Calu3 (cell line): ENCODE data around the gene INSIG2. TPM values are rescaled to one million over a fixed set of nuclear protein-coding genes. Genes with fewer than 3 reads are reported as not detected.

Experiments used
- BruUV-seq: library from RNA; stranded (reverse); fragments of 400-500 nt; replicated peaks from 2 replicates; lab custom pipeline; 2021; lab: Mats Ljungman, UMichigan
- CTCF ChIA-PET: fragments of 300-600 bp; sonication (Branson Sonifier 250); formaldehyde crosslinking; loops from one replicate; lab custom pipeline; 2022; ENCODE audit warnings: antibody characterized with exemption; lab: Charles Lee
- DNase-seq: peaks from one replicate; pipeline ENCODE4 v3.0.0; 2022
- H3K27ac Mint-ChIP-seq: one replicate; pipeline ENCODE4 v1.8.0; 2022; ENCODE audit warnings: mixed read lengths; ENCODE audit not compliant: unreplicated experiment
- H3K27me3 Mint-ChIP-seq: one replicate; pipeline ENCODE4 v1.8.0; 2022; ENCODE audit warnings: mixed read lengths; ENCODE audit not compliant: unreplicated experiment
- H3K36me3 Mint-ChIP-seq: one replicate; pipeline ENCODE4 v1.8.0; 2022; ENCODE audit warnings: mild to moderate bottlenecking, moderate library complexity, mixed read lengths; ENCODE audit not compliant: insufficient read depth, unreplicated experiment
- H3K4me1 Mint-ChIP-seq: one replicate; pipeline ENCODE4 v1.8.0; 2022; ENCODE audit warnings: mild to moderate bottlenecking, low read depth, mixed read lengths; ENCODE audit not compliant: unreplicated experiment
- H3K4me3 Mint-ChIP-seq: one replicate; pipeline ENCODE4 v1.8.0; 2022; ENCODE audit warnings: mild to moderate bottlenecking, low read depth, moderate library complexity, mixed read lengths; ENCODE audit not compliant: unreplicated experiment
- H3K9me3 Mint-ChIP-seq: one replicate; pipeline ENCODE4 v1.8.0; 2022; ENCODE audit warnings: low read depth, mixed read lengths; ENCODE audit not compliant: unreplicated experiment
- intact Hi-C: fragments of 100-400 bp; cut with micrococcal nuclease; formaldehyde crosslinking; loops from one replicate; pipeline ENCODE4 v1.10.0; 2022; ENCODE audit not compliant: unreplicated experiment
- total RNA-seq: library from RNA; stranded (reverse); gene quantifications from 2 replicates; pipeline ENCODE4 v1.2.3, GENCODE V29; 2022
- TF ChIP-seq, protein P1 (sequence below): fragments of 200-600 bp; IDR thresholded peaks from one replicate; pipeline ENCODE4 v1.8.0; 2022; ENCODE audit warnings: antibody characterized with exemption; ENCODE audit not compliant: unreplicated experiment

INSIG2 gene
- total RNA-seq, 1 experiment from 2014 or later, result 67.1 TPM

DNA sequence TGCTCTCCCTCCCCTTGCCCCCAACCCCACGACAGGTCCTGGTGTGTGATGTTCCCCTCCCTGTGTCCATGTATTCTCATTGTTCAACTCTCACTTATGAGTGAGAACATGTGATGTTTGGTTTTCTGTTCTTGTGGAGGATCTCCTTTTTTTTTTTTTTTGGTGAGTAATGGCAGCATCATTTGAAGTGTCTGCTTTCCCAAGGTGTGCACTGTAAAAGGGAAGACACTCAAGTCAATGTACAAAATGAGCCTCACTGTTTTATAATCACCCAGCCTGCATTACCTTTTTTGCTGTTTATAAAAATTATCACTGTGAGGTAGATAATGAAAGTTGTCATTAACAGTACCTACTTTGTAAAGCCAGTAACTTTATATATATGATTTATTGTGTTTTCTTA lies 56.9 kb downstream of the INSIG2 start:
- Mint-ChIP-seq H3K27ac (no peak overlapping the region), H3K27me3 (no peaks in the 10 kb centered on the region), H3K4me1 (peaks cover 8% of the 10 kb centered on the region), H3K36me3 (peaks cover 15% of the 10 kb centered on the region), H3K9me3 (peaks cover 4% of the 10 kb centered on the region), H3K4me3 (no peak overlapping the region)
- DNase-seq, result no peak
- CTCF ChIA-PET, result no interaction called here
- no TSS peak for BruUV-seq
- intact Hi-C loops, result no loop called here
- TF ChIP-seq, protein P1, sequence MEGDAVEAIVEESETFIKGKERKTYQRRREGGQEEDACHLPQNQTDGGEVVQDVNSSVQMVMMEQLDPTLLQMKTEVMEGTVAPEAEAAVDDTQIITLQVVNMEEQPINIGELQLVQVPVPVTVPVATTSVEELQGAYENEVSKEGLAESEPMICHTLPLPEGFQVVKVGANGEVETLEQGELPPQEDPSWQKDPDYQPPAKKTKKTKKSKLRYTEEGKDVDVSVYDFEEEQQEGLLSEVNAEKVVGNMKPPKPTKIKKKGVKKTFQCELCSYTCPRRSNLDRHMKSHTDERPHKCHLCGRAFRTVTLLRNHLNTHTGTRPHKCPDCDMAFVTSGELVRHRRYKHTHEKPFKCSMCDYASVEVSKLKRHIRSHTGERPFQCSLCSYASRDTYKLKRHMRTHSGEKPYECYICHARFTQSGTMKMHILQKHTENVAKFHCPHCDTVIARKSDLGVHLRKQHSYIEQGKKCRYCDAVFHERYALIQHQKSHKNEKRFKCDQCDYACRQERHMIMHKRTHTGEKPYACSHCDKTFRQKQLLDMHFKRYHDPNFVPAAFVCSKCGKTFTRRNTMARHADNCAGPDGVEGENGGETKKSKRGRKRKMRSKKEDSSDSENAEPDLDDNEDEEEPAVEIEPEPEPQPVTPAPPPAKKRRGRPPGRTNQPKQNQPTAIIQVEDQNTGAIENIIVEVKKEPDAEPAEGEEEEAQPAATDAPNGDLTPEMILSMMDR, result no peak

GRCh38 chr2:118145806-118146205 lies 57.5 kb downstream of the INSIG2 start:
- BruUV-seq, result no TSS peak
- H3K4me1 Mint-ChIP-seq, result peaks cover 8% of the 10 kb centered on the region
- no peak overlapping the region for H3K27ac Mint-ChIP-seq
- peaks cover 4% of the 10 kb centered on the region for H3K9me3 Mint-ChIP-seq
- intact Hi-C loops, result no loop called here
- peaks cover 15% of the 10 kb centered on the region for H3K36me3 Mint-ChIP-seq
- no peak overlapping the region for H3K4me3 Mint-ChIP-seq
- no peaks in the 10 kb centered on the region for H3K27me3 Mint-ChIP-seq
- TF ChIP-seq, protein P1, result no peak
- no peak for DNase-seq
- CTCF ChIA-PET, result no interaction called here

DNA sequence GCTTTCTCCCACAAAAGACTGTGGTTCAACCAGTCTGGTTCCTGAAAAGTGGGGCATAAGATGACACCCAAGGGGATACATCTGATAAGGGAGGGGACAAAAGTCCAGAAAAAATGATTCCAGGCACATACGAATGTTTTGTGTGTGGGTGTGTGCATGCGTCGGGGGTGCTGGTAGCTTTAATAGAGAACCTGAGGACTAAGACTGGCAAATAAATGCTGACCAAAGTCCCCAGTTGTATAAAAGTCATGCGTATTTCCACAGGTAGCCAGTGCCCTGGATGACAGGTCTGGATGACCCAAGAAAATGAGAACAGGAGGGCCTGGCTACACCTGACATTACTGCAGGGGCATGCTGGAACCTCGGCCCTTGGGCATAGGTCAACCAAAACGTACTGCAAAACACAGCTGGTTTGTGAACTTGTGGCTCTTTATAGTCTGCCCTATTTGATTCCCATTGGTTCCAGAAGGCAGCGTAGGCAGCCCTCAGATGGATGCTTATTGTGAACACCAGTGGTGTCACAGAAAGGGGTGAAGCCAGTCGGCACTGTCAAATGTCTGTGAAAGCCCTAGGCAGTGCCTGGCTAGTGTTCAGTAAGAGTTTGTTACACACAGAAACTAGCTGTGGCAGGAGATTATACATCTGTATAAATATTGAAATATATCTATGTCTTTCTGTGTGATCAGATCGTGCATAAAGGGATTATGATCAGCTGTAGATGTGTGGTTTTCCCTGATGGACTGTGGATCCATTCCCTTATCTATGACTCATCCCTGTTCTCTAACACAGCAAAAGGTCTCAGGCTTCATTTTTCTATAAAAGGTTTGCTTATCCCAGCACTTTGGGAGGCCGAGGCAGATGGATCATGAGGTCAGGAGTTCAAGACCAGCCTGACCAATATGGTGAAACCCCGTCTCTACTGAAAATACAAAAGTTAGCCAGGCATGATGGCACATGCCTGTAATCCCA lies 58.3 kb downstream of the INSIG2 start:
- H3K36me3 Mint-ChIP-seq, result peaks cover 15% of the 10 kb centered on the region
- no TSS peak for BruUV-seq
- H3K27ac Mint-ChIP-seq, result no peak overlapping the region
- peaks cover 4% of the 10 kb centered on the region for H3K9me3 Mint-ChIP-seq
- H3K27me3 Mint-ChIP-seq, result no peaks in the 10 kb centered on the region
- H3K4me3 Mint-ChIP-seq, result no peak overlapping the region
- DNase-seq, result no peak
- peaks cover 8% of the 10 kb centered on the region for H3K4me1 Mint-ChIP-seq
- TF ChIP-seq, protein P1, result no peak
- CTCF ChIA-PET, result no interaction called here
- intact Hi-C loops, result no loop called here

DNA sequence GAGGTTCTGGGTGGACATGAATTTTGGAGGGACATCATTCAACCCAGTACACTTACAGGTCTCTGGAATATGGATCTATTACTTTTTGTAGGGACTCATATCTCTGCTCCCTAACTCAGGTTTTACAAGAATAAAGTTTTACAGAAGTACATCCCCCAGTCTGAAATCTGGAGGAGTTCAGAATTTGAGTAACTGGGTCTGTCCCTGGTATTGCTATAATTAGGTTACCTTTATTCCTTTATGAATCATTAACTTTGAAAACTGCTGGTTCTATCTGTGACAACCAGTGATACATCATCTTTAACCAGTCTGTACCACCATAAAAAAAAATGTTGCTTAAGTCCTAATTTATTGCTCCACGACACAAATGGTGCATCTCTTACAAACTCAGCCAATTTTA lies 59.9 kb downstream of the INSIG2 start:
- TF ChIP-seq, protein P1, result no peak
- DNase-seq, result no peak
- no TSS peak for BruUV-seq
- no peak overlapping the region for H3K4me3 Mint-ChIP-seq
- H3K27ac Mint-ChIP-seq, result no peak overlapping the region
- H3K36me3 Mint-ChIP-seq, result peaks cover 6% of the 10 kb centered on the region
- peaks cover 4% of the 10 kb centered on the region for H3K9me3 Mint-ChIP-seq
- H3K4me1 Mint-ChIP-seq, result peaks cover 8% of the 10 kb centered on the region
- intact Hi-C loops, result no loop called here
- CTCF ChIA-PET, result no interaction called here
- H3K27me3 Mint-ChIP-seq, result no peaks in the 10 kb centered on the region
